Measurements from ENCODE around the gene RAB8A. TPM values are rescaled to one million over a fixed set of nuclear protein-coding genes. Genes with fewer than 3 reads are reported as not detected.

RAB8A gene
- total and polyA plus RNA-seq, 9 of the 15 experiments (the other 6 are each of a cell fraction or from before 2014, with no cell fraction given) = 11.2 to 102 (median 53.2) TPM

- DNase-seq (ENCODE audit: extremely low read depth in 1 of 4, low spot score in 3 of 4) = no peak
- Histone ChIP-seq H3K9me1 (ENCODE audit: control insufficient read depth, insufficient read depth, low read length) (no peaks in the 10 kb centered on the region), H4K20me1 (replicated peaks; ENCODE audit: control insufficient read depth, insufficient read depth, low read length) (no peaks in the 10 kb centered on the region), H3K4me3 (no peak overlapping the region), H3K36me3 (ENCODE audit: control insufficient read depth, insufficient read depth, low read length) (no peaks in the 10 kb centered on the region), H2AFZ (ENCODE audit: low read depth, low read length) (no peak overlapping the region), H3K27me3 (ENCODE audit: control insufficient read depth in 2 of 2, insufficient read depth in 2 of 2, low read length in 2 of 2) (0 out of 5 replicates have a peak, but pooled peaks cover 0 to 3% of the 10 kb centered on the region in 2 experiments), H3K4me1 (replicated peaks in 1 of 2; ENCODE audit: control insufficient read depth in 2 of 2, insufficient read depth in 2 of 2, low read length in 2 of 2) (peaks cover 8 to 20% of the 10 kb centered on the region in 2 experiments; a peak in 4 of 5 replicates), H3K9me3 (replicated peaks; ENCODE audit: control insufficient read depth, insufficient read depth, low read depth, low read length) (peaks cover 2% of the 10 kb centered on the region; the same call in 1 of the 2 replicates), H3K27ac (ENCODE audit: extremely low read depth, low read depth, low read length) (no peak overlapping the region), H3K79me2 (ENCODE audit: control insufficient read depth, insufficient read depth, low read length) (no peaks in the 10 kb centered on the region), H3K9ac (ENCODE audit: insufficient read depth in 1 of 2, low read depth in 2 of 2, low read length in 2 of 2) (no peak overlapping the region), H3K4me2 (ENCODE audit: insufficient read depth, low read length) (no peak overlapping the region)
- ChIA-PET CTCF (ENCODE audit: low intra/inter-chr PET ratio) (interaction anchor here (0.8 kb wide), 1 partner anchor 50 kb away, joined by 3 read pairs; the partner anchor contains the start of gene RAB8A), POLR2A (interaction anchor here (1.2 kb wide), 1 partner anchor 16 kb away, joined by 4 read pairs; no protein-coding TSS in a partner anchor)
- no peak for ATAC-seq
- no TSS peak for BruUV-seq (replicated peaks)
- TF ChIP-seq SP2 (IDR thresholded peaks at IDR 0.05; ENCODE audit: extremely low read depth, low read depth, low read length, poor library complexity, severe bottlenecking) (no peak), DPF2 (IDR thresholded peaks at IDR 0.05) (no peak), DDX20 (tag; IDR thresholded peaks at IDR 0.05; ENCODE audit: low read depth) (no peak), E2F5 (CRISPR knock-in tag; IDR thresholded peaks at IDR 0.05) (no peak), EHMT2 (IDR thresholded peaks at IDR 0.05) (no peak), ARHGAP35 (IDR thresholded peaks at IDR 0.05; ENCODE audit: partially characterized antibody) (no peak), GATAD2A (IDR thresholded peaks at IDR 0.05) (no peak), ZBTB49 (CRISPR knock-in tag; IDR thresholded peaks at IDR 0.05; ENCODE audit: borderline replicate concordance) (no peak), ZKSCAN8 (CRISPR knock-in tag; IDR thresholded peaks at IDR 0.05) (no peak), MCM2 (IDR thresholded peaks at IDR 0.05; ENCODE audit: low read depth) (no peak), RB1 (IDR thresholded peaks at IDR 0.05; ENCODE audit: low read depth) (no peak), RFX7 (CRISPR knock-in tag; IDR thresholded peaks at IDR 0.05) (no peak), E2F4 (CRISPR knock-in tag; IDR thresholded peaks at IDR 0.05; ENCODE audit: low read depth) (no peak), PRMT5 (CRISPR knock-in tag; IDR thresholded peaks at IDR 0.05) (no peak), JUN (IDR thresholded peaks at IDR 0.05; ENCODE audit: borderline replicate concordance, low read depth, low read length) (no peak), JUN (CRISPR knock-in tag; IDR thresholded peaks at IDR 0.05; ENCODE audit: borderline replicate concordance) (no peak), HINFP (tag; conservative IDR thresholded peaks at IDR 0.05; ENCODE audit: low read depth) (no peak)
- intact Hi-C loops (cut with micrococcal nuclease) = no loop called here
- WGBS (ENCODE audit: insufficient coverage, low coverage, missing lambda C conversion rate) = 55% methylated on average over 4 of the region's 4 CpGs
- FAIRE-seq = no peak
- in situ Hi-C loops (cut with MboI) = no loop called here
Observed at GRCh38 chr19:16061943-16062342, 49.7 kb upstream of the RAB8A start.
